Right lobe of liver (tissue), 4 donors: ENCODE results near the gene HTR3B.

Experiments
- CTCF ChIP-seq, 4 donors: fragments of 200-600 bp in 3 of 4; fragments of 450-650 bp in 1 of 4; IDR thresholded peaks; one replicate each; pipeline versions ENCODE4 v1.5.1 to v1.8.0; 2016 to 2022; ENCODE audit warnings: antibody characterized with exemption in 4 of 4, mild to moderate bottlenecking in 2 of 4
- POLR2A ChIP-seq: fragments of 450-650 bp; IDR thresholded peaks from one replicate; pipeline ENCODE4 v1.6.1; 2017; ENCODE audit warnings: antibody characterized with exemption, mild to moderate bottlenecking
- donor health status: DM: no; HTN: no; CAD: no.
- donor health status: DM: no; HTN: no; CAD: no.
- donor health status: DM: no; HTN: yes; CAD: no.

- TF ChIP-seq CTCF (IDR thresholded peaks at IDR 0.05) (no peak), POLR2A (no peak)
These were observed 1.9 kb downstream of the HTR3B start for GRCh38 chr11:113906516-113906915.
